Fibroblast of villous mesenchyme (primary cell): Measurements from ENCODE around the gene MYPN. TPM values are rescaled to one million over a fixed set of nuclear protein-coding genes. Genes with fewer than 3 reads are reported as not detected.
"Not testable (repeated sequence)": the region's sequence is repeated elsewhere in the genome, so short reads cannot be mapped to it uniquely, and the experiment has no call there.

ENCODE experiments used
- DNase-seq: peaks from one replicate; pipeline ENCODE4 v3.0.0-alpha.2; 2010; ENCODE audit warnings: low read depth
- H3K4me3 ChIP-seq: 2 replicates; pipeline ENCODE4 v1.5.1; 2011; ENCODE audit warnings: low read depth, mild to moderate bottlenecking, low read length
- total RNA-seq: library from RNA; depleted of rRNA; stranded (reverse); fragments of >200 nt; gene quantifications from 2 replicates; pipeline ENCODE4 v1.2.3, GENCODE V29; 2012
- TF ChIP-seq, protein P1 (sequence below): IDR thresholded peaks from 2 replicates; pipeline ENCODE4 v1.5.1; 2012; ENCODE audit warnings: low read depth, mild to moderate bottlenecking, low read length; ENCODE audit not compliant: insufficient read depth

The MYPN gene
- total RNA-seq, 1 donor, result 18.6 TPM

DNA sequence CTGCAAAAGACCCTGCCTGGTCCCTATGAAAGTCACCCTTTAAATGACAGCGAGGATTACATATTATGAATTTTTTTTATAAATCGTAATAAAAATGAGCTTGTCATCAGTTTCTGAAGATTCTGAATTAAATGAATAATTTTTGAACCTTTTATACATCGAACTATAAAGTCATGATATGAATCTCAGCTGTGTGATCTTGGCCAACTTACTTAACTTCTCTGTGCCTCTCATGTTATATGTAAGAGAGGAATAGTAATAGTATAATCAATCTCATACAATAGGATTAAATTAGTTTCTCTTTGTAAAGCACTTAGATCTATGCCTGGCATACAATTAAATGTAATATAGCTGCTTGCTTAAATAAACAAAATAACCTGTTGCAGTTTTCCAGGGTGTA lies 127.9 kb downstream of the MYPN start:
- TF ChIP-seq, protein P1, sequence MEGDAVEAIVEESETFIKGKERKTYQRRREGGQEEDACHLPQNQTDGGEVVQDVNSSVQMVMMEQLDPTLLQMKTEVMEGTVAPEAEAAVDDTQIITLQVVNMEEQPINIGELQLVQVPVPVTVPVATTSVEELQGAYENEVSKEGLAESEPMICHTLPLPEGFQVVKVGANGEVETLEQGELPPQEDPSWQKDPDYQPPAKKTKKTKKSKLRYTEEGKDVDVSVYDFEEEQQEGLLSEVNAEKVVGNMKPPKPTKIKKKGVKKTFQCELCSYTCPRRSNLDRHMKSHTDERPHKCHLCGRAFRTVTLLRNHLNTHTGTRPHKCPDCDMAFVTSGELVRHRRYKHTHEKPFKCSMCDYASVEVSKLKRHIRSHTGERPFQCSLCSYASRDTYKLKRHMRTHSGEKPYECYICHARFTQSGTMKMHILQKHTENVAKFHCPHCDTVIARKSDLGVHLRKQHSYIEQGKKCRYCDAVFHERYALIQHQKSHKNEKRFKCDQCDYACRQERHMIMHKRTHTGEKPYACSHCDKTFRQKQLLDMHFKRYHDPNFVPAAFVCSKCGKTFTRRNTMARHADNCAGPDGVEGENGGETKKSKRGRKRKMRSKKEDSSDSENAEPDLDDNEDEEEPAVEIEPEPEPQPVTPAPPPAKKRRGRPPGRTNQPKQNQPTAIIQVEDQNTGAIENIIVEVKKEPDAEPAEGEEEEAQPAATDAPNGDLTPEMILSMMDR, result no peak
- DNase-seq, result no peak

GRCh38 chr10:68238371-68238770 lies 129.1 kb downstream of the MYPN start:
- DNase-seq, result no peak
- TF ChIP-seq, protein P1, result no peak

More for the DNA sequence above, 127.9 kb downstream of the MYPN start:
- no peak overlapping the region for H3K4me3 ChIP-seq

GRCh38 chr10:68239069-68239468 lies 129.8 kb downstream of the MYPN start:
- TF ChIP-seq, protein P1, result no peak
- no peak overlapping the region for H3K4me3 ChIP-seq
- DNase-seq, result no peak

More at GRCh38 chr10:68238371-68238770, 129.1 kb downstream of the MYPN start:
- H3K4me3 ChIP-seq, result no peak overlapping the region

DNA sequence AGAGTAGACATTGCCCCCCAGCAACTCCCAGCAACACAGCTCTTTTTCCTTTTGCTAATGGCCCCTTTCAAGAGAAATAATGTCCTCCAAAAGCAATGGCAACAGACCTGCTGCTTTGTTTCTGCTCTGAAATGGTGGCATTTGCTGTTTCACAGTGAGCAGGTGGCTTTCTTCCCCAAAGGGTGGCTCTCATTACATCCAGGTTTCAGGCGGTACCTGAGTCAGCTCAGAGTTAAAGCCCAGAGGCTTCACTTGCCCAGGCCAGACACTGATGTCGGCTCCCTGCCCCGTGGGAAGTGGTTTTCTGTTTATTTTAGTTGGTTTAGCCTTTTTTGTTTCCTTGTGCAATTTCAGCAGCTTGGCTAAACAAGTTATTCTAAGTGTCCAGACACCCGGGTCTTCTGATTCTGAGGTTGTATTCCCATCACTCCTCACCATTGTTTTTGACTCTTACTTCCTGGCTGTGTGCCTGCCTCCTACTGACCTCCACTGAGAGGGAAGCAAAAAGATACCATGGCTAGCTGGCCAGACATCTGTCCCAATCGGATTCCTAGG lies 130.4 kb downstream of the MYPN start:
- DNase-seq, result peak; percentile 6
- TF ChIP-seq, protein P1, result no peak
- no peak overlapping the region for H3K4me3 ChIP-seq

DNA sequence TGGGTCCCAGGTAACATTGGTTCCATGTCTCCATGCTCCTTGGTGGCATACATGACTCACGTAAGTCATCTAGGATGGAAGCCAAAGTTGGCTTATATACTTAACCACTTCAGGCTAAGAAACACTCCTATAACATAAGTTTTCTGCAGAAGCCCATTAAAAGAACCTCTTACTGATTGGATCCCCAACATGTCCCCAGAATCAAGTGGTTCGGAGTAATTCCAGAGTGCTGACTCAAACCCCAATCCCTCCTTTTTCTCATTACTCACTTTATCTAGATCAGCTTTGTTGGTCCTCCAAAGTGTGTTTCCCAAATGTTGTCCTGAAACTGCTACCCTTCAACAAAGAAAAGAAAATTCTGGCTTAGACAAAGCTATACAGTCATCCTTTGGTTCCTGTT lies 132.8 kb downstream of the MYPN start:
- no peak overlapping the region for H3K4me3 ChIP-seq
- no peak for DNase-seq
- TF ChIP-seq, protein P1, result no peak

DNA sequence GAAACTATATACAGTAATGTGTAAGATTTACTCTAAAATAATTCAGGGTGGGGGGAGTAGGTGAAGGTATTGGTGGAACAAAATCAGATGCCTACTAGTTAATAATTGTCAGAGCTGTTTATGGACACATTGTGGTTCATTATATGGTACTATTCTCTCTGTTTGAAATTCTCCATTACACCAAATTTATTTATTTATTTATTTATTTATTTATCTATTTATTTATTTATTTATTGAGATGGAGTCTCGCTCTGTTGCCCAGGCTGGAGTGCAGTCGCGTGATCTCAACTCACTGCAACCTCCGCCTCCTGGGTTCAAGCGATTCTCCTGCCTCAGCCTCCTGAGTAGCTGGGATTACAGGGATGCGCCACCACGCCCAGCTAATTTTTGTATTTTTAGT lies 137.1 kb downstream of the MYPN start:
- DNase-seq, H3K4me3 ChIP-seq: not testable (repeated sequence)

- no peak for DNase-seq
- no peak overlapping the region for H3K4me3 ChIP-seq
- TF ChIP-seq, protein P1, result no peak
Observed at GRCh38 chr10:68247931-68248330, 138.6 kb downstream of the MYPN start.
